Measurements from ENCODE around the gene EPM2AIP1. TPM values are rescaled to one million over a fixed set of nuclear protein-coding genes. Genes with fewer than 3 reads are reported as not detected.

Gene EPM2AIP1
- total RNA-seq, 1 experiment from 2014 or later: 12.9 TPM

GRCh38 chr3:37026851-37027250 lies 33.9 kb upstream of the EPM2AIP1 start:
- CTCF ChIA-PET: interaction anchor here (0.9 to 1.8 kb wide), 2 partner anchors 12 to 184 kb away, joined by 3 to 5 read pairs; no protein-coding TSS in a partner anchor
- BruUV-seq (replicated peaks): no TSS peak
- Mint-ChIP-seq H3K27me3 (ENCODE audit: insufficient read depth, unreplicated experiment) (no peaks in the 10 kb centered on the region), H3K4me3 (ENCODE audit: unreplicated experiment) (no peak overlapping the region), H3K4me1 (ENCODE audit: insufficient read depth, unreplicated experiment) (no peaks in the 10 kb centered on the region), H3K36me3 (ENCODE audit: insufficient read depth, unreplicated experiment) (peaks cover 99% of the 10 kb centered on the region), H3K9me3 (ENCODE audit: unreplicated experiment) (peaks cover 9% of the 10 kb centered on the region), H3K27ac (ENCODE audit: low read depth, unreplicated experiment) (no peak overlapping the region)
- DNase-seq (ENCODE audit: unreplicated experiment): no peak
- TF ChIP-seq CTCF (IDR thresholded peaks at IDR 0.05; ENCODE audit: unreplicated experiment): no peak
- POLR2A ChIA-PET: interaction anchor here (0.5 kb wide), 1 partner anchor 7 kb away, joined by 4 read pairs; no protein-coding TSS in a partner anchor
- intact Hi-C loops (cut with micrococcal nuclease): no loop called here

DNA sequence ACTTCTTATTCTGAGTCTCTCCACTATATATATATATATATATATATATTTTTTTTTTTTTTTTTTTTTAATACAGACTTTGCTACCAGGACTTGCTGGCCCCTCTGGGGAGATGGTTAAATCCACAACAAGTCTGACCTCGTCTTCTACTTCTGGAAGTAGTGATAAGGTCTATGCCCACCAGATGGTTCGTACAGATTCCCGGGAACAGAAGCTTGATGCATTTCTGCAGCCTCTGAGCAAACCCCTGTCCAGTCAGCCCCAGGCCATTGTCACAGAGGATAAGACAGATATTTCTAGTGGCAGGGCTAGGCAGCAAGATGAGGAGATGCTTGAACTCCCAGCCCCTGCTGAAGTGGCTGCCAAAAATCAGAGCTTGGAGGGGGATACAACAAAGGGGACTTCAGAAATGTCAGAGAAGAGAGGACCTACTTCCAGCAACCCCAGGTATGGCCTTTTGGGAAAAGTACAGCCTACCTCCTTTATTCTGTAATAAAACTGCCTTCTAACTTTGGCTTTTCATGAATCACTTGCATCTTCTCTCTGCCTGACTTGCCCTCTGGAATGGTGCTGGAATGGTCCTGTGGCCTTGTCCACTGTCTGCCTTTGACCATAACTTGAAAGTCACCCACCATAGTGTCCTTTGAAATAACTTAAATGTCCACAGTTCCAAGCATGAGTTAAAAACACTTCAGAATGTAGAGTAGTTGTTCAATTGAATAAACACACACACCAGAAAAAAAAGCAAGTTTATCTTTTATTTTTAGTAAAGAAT lies 32.8 kb upstream of the EPM2AIP1 start:
- H3K36me3 Mint-ChIP-seq (ENCODE audit: insufficient read depth, unreplicated experiment): peaks cover 99% of the 10 kb centered on the region
- no peak overlapping the region for H3K27ac Mint-ChIP-seq (ENCODE audit: low read depth, unreplicated experiment)
- POLR2A ChIA-PET: interaction anchor here (1.4 kb wide), 1 partner anchor 29 kb away, joined by 5 read pairs; no protein-coding TSS in a partner anchor
- no peak for DNase-seq (ENCODE audit: unreplicated experiment)
- CTCF ChIA-PET: interaction anchor here (0.6 to 1.8 kb wide), 6 partner anchors 9 to 862 kb away, joined by 3 to 11 read pairs (median 4); no protein-coding TSS in a partner anchor
- no TSS peak for BruUV-seq (replicated peaks)
- no peaks in the 10 kb centered on the region for H3K4me1 Mint-ChIP-seq (ENCODE audit: insufficient read depth, unreplicated experiment)
- H3K9me3 Mint-ChIP-seq (ENCODE audit: unreplicated experiment): peaks cover 9% of the 10 kb centered on the region
- TF ChIP-seq CTCF (IDR thresholded peaks at IDR 0.05; ENCODE audit: unreplicated experiment): no peak
- no peak overlapping the region for H3K4me3 Mint-ChIP-seq (ENCODE audit: unreplicated experiment)
- intact Hi-C loops (cut with micrococcal nuclease): no loop called here
- no peaks in the 10 kb centered on the region for H3K27me3 Mint-ChIP-seq (ENCODE audit: insufficient read depth, unreplicated experiment)

DNA sequence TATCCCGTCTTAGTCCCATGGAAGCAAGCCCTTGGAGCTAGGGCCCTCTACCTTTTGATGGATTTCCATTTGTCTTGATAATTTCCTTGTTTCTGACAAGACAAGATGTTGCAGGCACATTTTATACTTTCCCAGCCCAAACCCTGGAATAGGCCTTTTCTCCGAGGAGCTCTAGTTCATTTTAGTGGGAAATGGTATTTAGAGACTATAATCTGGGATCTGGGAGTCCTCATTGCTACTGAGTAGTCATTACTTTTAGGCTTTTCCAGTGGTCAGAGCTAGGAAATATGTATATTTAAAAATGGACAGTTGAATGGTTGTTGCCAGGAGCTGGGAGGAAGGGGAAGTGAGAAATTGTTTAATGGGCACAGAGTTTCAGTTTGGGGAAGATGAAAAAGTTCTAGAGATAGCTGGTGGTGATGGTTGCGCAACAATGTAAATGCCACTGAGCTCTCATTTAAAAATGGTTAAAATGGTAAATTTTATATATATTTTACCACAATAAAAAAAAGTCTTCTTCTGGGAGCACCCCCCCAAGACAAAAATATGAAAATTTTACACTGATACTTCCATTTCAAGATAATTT lies 32.0 kb upstream of the EPM2AIP1 start:
- Mint-ChIP-seq H3K4me1 (ENCODE audit: insufficient read depth, unreplicated experiment) (no peaks in the 10 kb centered on the region), H3K27me3 (ENCODE audit: insufficient read depth, unreplicated experiment) (no peaks in the 10 kb centered on the region), H3K4me3 (ENCODE audit: unreplicated experiment) (no peak overlapping the region), H3K9me3 (ENCODE audit: unreplicated experiment) (peaks cover 9% of the 10 kb centered on the region), H3K27ac (ENCODE audit: low read depth, unreplicated experiment) (no peak overlapping the region), H3K36me3 (ENCODE audit: insufficient read depth, unreplicated experiment) (peaks cover 99% of the 10 kb centered on the region)
- DNase-seq (ENCODE audit: unreplicated experiment): no peak
- intact Hi-C loops (cut with micrococcal nuclease): loop anchor here (1.0 kb wide), 1 partner anchor 188 kb away; no protein-coding TSS in a partner anchor
- CTCF ChIA-PET: interaction anchor here (1.1 to 1.8 kb wide), 6 partner anchors 10 to 979 kb away, joined by 3 to 11 read pairs (median 4); no protein-coding TSS in a partner anchor
- no peak for TF ChIP-seq CTCF (IDR thresholded peaks at IDR 0.05; ENCODE audit: unreplicated experiment)
- POLR2A ChIA-PET: interaction anchor here (1.4 kb wide), 1 partner anchor 29 kb away, joined by 5 read pairs; no protein-coding TSS in a partner anchor
- no TSS peak for BruUV-seq (replicated peaks)

- ChIA-PET CTCF (interaction anchor here (0.6 to 1.6 kb wide), 5 partner anchors 13 to 980 kb away, joined by 3 to 11 read pairs (median 3); no protein-coding TSS in a partner anchor), POLR2A (interaction anchor here (0.9 kb wide), 1 partner anchor 10 kb away, joined by 3 read pairs; no protein-coding TSS in a partner anchor)
- BruUV-seq (replicated peaks): no TSS peak
- no peak overlapping the region for H3K27ac Mint-ChIP-seq (ENCODE audit: low read depth, unreplicated experiment)
- no peak overlapping the region for H3K4me3 Mint-ChIP-seq (ENCODE audit: unreplicated experiment)
- H3K4me1 Mint-ChIP-seq (ENCODE audit: insufficient read depth, unreplicated experiment): no peaks in the 10 kb centered on the region
- peaks cover 9% of the 10 kb centered on the region for H3K9me3 Mint-ChIP-seq (ENCODE audit: unreplicated experiment)
- H3K27me3 Mint-ChIP-seq (ENCODE audit: insufficient read depth, unreplicated experiment): no peaks in the 10 kb centered on the region
- intact Hi-C loops (cut with micrococcal nuclease): loop anchor here (1.0 kb wide), 1 partner anchor 189 kb away; no protein-coding TSS in a partner anchor
- DNase-seq (ENCODE audit: unreplicated experiment): peak; percentile 8
- peak; percentile 19 for TF ChIP-seq CTCF (IDR thresholded peaks at IDR 0.05; ENCODE audit: unreplicated experiment)
- peaks cover 99% of the 10 kb centered on the region for H3K36me3 Mint-ChIP-seq (ENCODE audit: insufficient read depth, unreplicated experiment)
Observed at GRCh38 chr3:37024092-37024491, 31.2 kb upstream of the EPM2AIP1 start.
